A549 (cell line): ENCODE data around the gene IFITM5. TPM values are rescaled to one million over a fixed set of nuclear protein-coding genes. Genes with fewer than 3 reads are reported as not detected.
A peak's percentile ranks its signal among the peaks of the same experiment; 100 is the strongest.

Experiments
- ATAC-seq, 2 experiments: fragments of 200-7000 bp in 1 of 2; fragments of >200 bp in 1 of 2; cut with Nextera tagmentation in 1 of 2; cut with Tn5 transposase in 1 of 2; 3 replicates each; pipeline versions ENCODE4 v1.8.0 to v1.9.1; 2018 to 2020; ENCODE audit warnings: mild to moderate bottlenecking in 1 of 2, moderate library complexity in 1 of 2
- CTCF ChIA-PET: fragments of 300-600 bp; sonication (Branson Sonifier 250); formaldehyde crosslinking; extraction: SDS; loops from one replicate; lab custom pipeline; 2021; ENCODE audit warnings: antibody characterized with exemption, inconsistent platforms; lab: Yijun Ruan, JAX
- POLR2A ChIA-PET: fragments of 350-600 bp; formaldehyde crosslinking; extraction: SDS; loops from one replicate; lab custom pipeline; 2021; ENCODE audit warnings: antibody characterized with exemption, inconsistent platforms; lab: Yijun Ruan, JAX
- DNase-seq, 2 experiments: peaks; one replicate each; pipeline versions ENCODE4 v3.0.0 to v3.0.0-alpha.2; 2011 to 2016; ENCODE audit warnings: low read depth in 1 of 2, low spot score in 1 of 2
- FAIRE-seq: peaks from 2 replicates; lab custom pipeline; 2011; peaks lifted over from hg19 to GRCh38; lab: Jason Lieb, UNC
- H3K27ac ChIP-seq, 2 experiments: fragments of >200 bp; sonication (Bioruptor Twin); formaldehyde crosslinking; 3 replicates each; pipeline ENCODE4 v1.5.1; 2016 to 2017
- H3K4me1 ChIP-seq: fragments of >200 bp; sonication (Bioruptor Twin); formaldehyde crosslinking; 3 replicates; pipeline ENCODE4 v1.6.1; 2016
- H3K4me2 ChIP-seq: fragments of >200 bp; sonication (Bioruptor Twin); formaldehyde crosslinking; 3 replicates; pipeline ENCODE4 v1.6.1; 2016
- H3K4me3 ChIP-seq: fragments of >200 bp; sonication (Bioruptor Twin); formaldehyde crosslinking; 3 replicates; pipeline ENCODE4 v1.5.1; 2016
- H3K9me3 ChIP-seq: fragments of >200 bp; sonication (Bioruptor Twin); formaldehyde crosslinking; 3 replicates; pipeline ENCODE4 v1.6.1; 2016
- CHD4 ChIP-seq: fragments of 200-600 bp; sonication (generic); IDR thresholded peaks from 2 replicates; pipeline ENCODE4 v1.6.1; 2016; ENCODE audit warnings: antibody characterized with exemption, mild to moderate bottlenecking, borderline replicate concordance
- CTCF ChIP-seq: fragments of >200 bp; sonication (Bioruptor Twin); formaldehyde crosslinking; IDR thresholded peaks from 3 replicates; pipeline ENCODE4 v1.5.1; 2016
- EHF ChIP-seq: fragments of 250-450 bp; sonication (Bioruptor Pico); IDR thresholded peaks from 2 replicates; pipeline ENCODE4 v1.5.0; 2020; ENCODE audit warnings: mild to moderate bottlenecking
- ELK1 ChIP-seq: fragments of 150-350 bp; IDR thresholded peaks from 2 replicates; pipeline ENCODE4 v1.6.1; 2014; ENCODE audit warnings: low read depth, mild to moderate bottlenecking, low read length
- EP300 ChIP-seq, 2 experiments: fragments of >200 bp; sonication (Bioruptor Twin); formaldehyde crosslinking; IDR thresholded peaks; 2 replicates in 1 of 2; 3 replicates in 1 of 2; pipeline ENCODE4 v1.6.1; 2016 to 2017
- ESRRA ChIP-seq: fragments of 150-350 bp; IDR thresholded peaks from 2 replicates; pipeline ENCODE4 v1.6.1; 2014; ENCODE audit warnings: mild to moderate bottlenecking, low read length, borderline replicate concordance
- FOSL2 ChIP-seq, 2 experiments: fragments of 450-650 bp in 1 of 2; fragments of >200 bp in 1 of 2; sonication (Bioruptor Twin) in 1 of 2; formaldehyde crosslinking; IDR thresholded peaks; 2 replicates each; pipeline versions ENCODE4 v1.5.0 to v1.6.1; 2016 to 2020; ENCODE audit warnings: mild to moderate bottlenecking in 1 of 2, moderate library complexity in 1 of 2
- HES2 ChIP-seq: fragments of >200 bp; sonication (Bioruptor Twin); formaldehyde crosslinking; IDR thresholded peaks from 2 replicates; pipeline ENCODE4 v1.6.1; 2016
- JUN ChIP-seq, 2 experiments: fragments of >200 bp; sonication (Bioruptor Twin); formaldehyde crosslinking; IDR thresholded peaks; 2 replicates in 1 of 2; 3 replicates in 1 of 2; pipeline ENCODE4 v1.6.1; 2016 to 2017
- MAFK ChIP-seq: fragments of 450-650 bp; IDR thresholded peaks from 2 replicates; pipeline ENCODE4 v1.6.1; 2014; ENCODE audit not compliant: partially characterized antibody
- MAZ ChIP-seq: fragments of 150-350 bp; IDR thresholded peaks from 2 replicates; pipeline ENCODE4 v1.6.1; 2014; ENCODE audit warnings: antibody characterized with exemption, low read depth, low read length, borderline replicate concordance
- MYC ChIP-seq: IDR thresholded peaks from 2 replicates; pipeline ENCODE4 v1.6.1; 2012; ENCODE audit warnings: mild to moderate bottlenecking, inconsistent platforms, low read length, improper control_type of control experiment, borderline replicate concordance
- NR3C1 ChIP-seq: fragments of >200 bp; sonication (Bioruptor Twin); formaldehyde crosslinking; IDR thresholded peaks from 3 replicates; pipeline ENCODE4 v1.6.1; 2017
- POLR2AphosphoS2 ChIP-seq: conservative IDR thresholded peaks from 2 replicates; pipeline ENCODE4 v1.6.1; 2012; ENCODE audit warnings: low read length, improper control_type of control experiment, inconsistent platforms
- RAD21 ChIP-seq, 2 experiments: fragments of >200 bp in 1 of 2; sonication (Bioruptor Twin) in 1 of 2; formaldehyde crosslinking in 1 of 2; IDR thresholded peaks in 1 of 2; conservative IDR thresholded peaks in 1 of 2; 2 replicates in 1 of 2; 3 replicates in 1 of 2; pipeline ENCODE4 v1.6.1; 2012 to 2018; ENCODE audit warnings: inconsistent platforms in 1 of 2
- SREBF2 ChIP-seq: fragments of 450-650 bp; IDR thresholded peaks from 2 replicates; pipeline ENCODE4 v1.6.1; 2014; ENCODE audit warnings: mild to moderate bottlenecking, moderate library complexity
- TFCP2L1 ChIP-seq: fragments of 250-450 bp; sonication (Bioruptor Pico); IDR thresholded peaks from 2 replicates; pipeline ENCODE4 v1.5.0; 2021; ENCODE audit warnings: mild to moderate bottlenecking
- ZC3H11A ChIP-seq: fragments of 450-650 bp; IDR thresholded peaks from 2 replicates; pipeline ENCODE4 v1.6.1; 2014; ENCODE audit warnings: antibody characterized with exemption, mild to moderate bottlenecking
- WGBS: methylation state at CpG from one replicate; pipeline ENCODE4 v1.1.6; 2017; ENCODE audit errors: missing lambda C conversion rate; 5-methylcytosine and 5-hydroxymethylcytosine counted together
- polyA plus RNA-seq, 4 experiments: library from polyadenylated mRNA; depleted of rRNA in 3 of 4; stranded (reverse); fragments of >200 nt; fragmentation: RNase III in 1 of 4; extraction: RNeasy Plus Mini Kit Qiagen cat#74134 plus additional on column Dnase treatment in 1 of 4; gene quantifications; 2 replicates in 3 of 4; 3 replicates in 1 of 4; pipeline ENCODE4 v1.2.3, GENCODE V29; 2011 to 2017

IFITM5 gene
- polyA plus RNA-seq, 2 of the 4 experiments (the other 2 are of a cell fraction) = not detected

- no peak for ATAC-seq
- CTCF ChIA-PET = interaction anchor here (0.9 to 8.7 kb wide), 3 partner anchors 16 to 40 kb away, joined by 3 to 49 read pairs (median 4); partner anchors contain the start of gene IFITM2
- FAIRE-seq = no peak
- Histone ChIP-seq H3K4me3 (no peak overlapping the region), H3K4me1 (peaks cover 5% of the 10 kb centered on the region; the same call in 1 of the 3 replicates), H3K27ac (no peak overlapping the region; a peak in 1 of 6 replicates), H3K4me2 (no peak overlapping the region), H3K9me3 (no peaks in the 10 kb centered on the region)
- DNase-seq = no peak
- TF ChIP-seq MAZ = no peak
- TF ChIP-seq MAFK = no peak
- TF ChIP-seq MYC = no peak
- no peak for TF ChIP-seq TFCP2L1 (CRISPR knock-in tag)
- no peak for TF ChIP-seq FOSL2 (IDR thresholded peaks at IDR 0.05)
- TF ChIP-seq FOSL2 (CRISPR knock-in tag; IDR thresholded peaks at IDR 0.05) = no peak
- TF ChIP-seq SREBF2 = no peak
- no peak for TF ChIP-seq ZC3H11A
- TF ChIP-seq ELK1 = no peak
- no peak for TF ChIP-seq EHF (CRISPR knock-in tag)
- no peak for TF ChIP-seq ESRRA
- TF ChIP-seq JUN (IDR thresholded peaks at IDR 0.05) = no peak
- no peak for TF ChIP-seq EP300 (IDR thresholded peaks at IDR 0.05)
- TF ChIP-seq RAD21 (conservative IDR thresholded peaks at IDR 0.05 in 1 of 2, IDR thresholded peaks at IDR 0.05 in 1 of 2) = no peak
- no peak for TF ChIP-seq NR3C1
- POLR2A ChIA-PET = interaction anchor here (0.9 kb wide), 1 partner anchor 83 kb away, joined by 3 read pairs; the partner anchor contains the start of genes BET1L and RIC8A
- 95% methylated on average over 9 of the region's 13 CpGs for WGBS
Measured at GRCh38 chr11:290621-291231, 8.6 kb downstream of the IFITM5 start.

- ATAC-seq = no peak
- peak overlapping the region; percentile 92 to 96 for H3K27ac ChIP-seq
Measured at GRCh38 chr11:289712-290620, 9.4 kb downstream of the IFITM5 start.

More at GRCh38 chr11:289712-290620, 9.4 kb downstream of the IFITM5 start:
- no peaks in the 10 kb centered on the region for H3K9me3 ChIP-seq
- peaks cover 5% of the 10 kb centered on the region; the same call in 1 of the 3 replicates for H3K4me1 ChIP-seq
- DNase-seq = no peak
- no peak for FAIRE-seq
- POLR2A ChIA-PET = interaction anchor here (0.9 kb wide), 1 partner anchor 83 kb away, joined by 3 read pairs; the partner anchor contains the start of genes BET1L and RIC8A
- H3K4me3 ChIP-seq = peak overlapping the region; percentile 94
- CTCF ChIA-PET = interaction anchor here (0.9 to 8.7 kb wide), 5 partner anchors 16 to 159 kb away, joined by 3 to 49 read pairs (median 4); partner anchors contain the start of gene IFITM2
- WGBS = 95% methylated on average over 37 of the region's 48 CpGs
- TF ChIP-seq HES2 (no peak), JUN (IDR thresholded peaks at IDR 0.05) (no peak), MAFK (no peak), POLR2AphosphoS2 (no peak), CHD4 (no peak), CTCF (no peak)
- peak overlapping the region; percentile 100 for H3K4me2 ChIP-seq
